ENCODE measurements around the gene CPNE7. TPM values are rescaled to one million over a fixed set of nuclear protein-coding genes. Genes with fewer than 3 reads are reported as not detected.

CPNE7 gene
- total and polyA plus RNA-seq, 2 of the 13 experiments (the other 11 are each of a cell fraction or from before 2014, with no cell fraction given): 0.59 TPM; not detected in 1

DNA sequence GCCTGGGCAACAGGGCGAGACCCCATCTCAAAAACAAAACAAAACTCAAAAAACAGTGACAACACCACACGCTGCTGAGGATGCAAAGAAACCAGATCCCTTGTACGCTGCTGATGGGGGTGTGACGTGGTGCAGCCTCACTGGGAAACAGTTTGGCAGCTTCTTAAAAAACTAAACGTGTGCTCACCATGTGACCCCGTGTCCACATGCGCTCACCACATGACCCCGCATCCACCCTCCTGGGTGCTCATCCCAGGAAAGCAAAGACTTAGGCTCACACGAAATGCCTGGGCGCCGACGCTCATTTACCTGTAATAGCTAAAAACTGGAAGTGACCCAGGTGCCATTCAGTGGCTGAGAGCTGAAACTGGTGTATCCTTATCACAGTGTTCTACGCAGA lies 35.0 kb upstream of the CPNE7 start:
- in situ Hi-C loops (cut with HindIII; ENCODE audit: extremely low pct_ligation_motif_present, low pct_unique_long_range_greater_than_20kb): no loop called here
- intact Hi-C loops (cut with micrococcal nuclease; ENCODE audit: unreplicated experiment): no loop called here
- H3K79me2 ChIP-seq (ENCODE audit: insufficient read depth, low read length): no peaks in the 10 kb centered on the region
- POLR2A ChIA-PET: no interaction called here
- no peak overlapping the region for H2AFZ ChIP-seq (ENCODE audit: low read length)
- peaks cover 23 to 31% of the 10 kb centered on the region in 2 experiments for H3K36me3 ChIP-seq (replicated peaks in 1 of 2; ENCODE audit: control insufficient read depth in 1 of 2, insufficient read depth in 2 of 2, low read length in 2 of 2)
- CTCF ChIA-PET (ENCODE audit: low intra/inter-chr PET ratio, low total read pairs): no interaction called here
- no peaks in the 10 kb centered on the region for H3K9me3 ChIP-seq (ENCODE audit: low read length)
- no peak overlapping the region for H3K27ac ChIP-seq (ENCODE audit: extremely low read length, insufficient read depth, low read length)
- peaks cover 3% of the 10 kb centered on the region; the same call in 1 of the 2 replicates for H4K20me1 ChIP-seq (ENCODE audit: insufficient read depth, low read length)
- no peak overlapping the region for H3K4me3 ChIP-seq (replicated peaks in 1 of 3; ENCODE audit: insufficient read depth in 1 of 3, low read depth in 2 of 3, low read length in 3 of 3)
- TF ChIP-seq ZFP36L1 (CRISPR knock-in tag; IDR thresholded peaks at IDR 0.05) (no peak), ELF1 (CRISPR knock-in tag; IDR thresholded peaks at IDR 0.05) (no peak), YEATS2 (CRISPR knock-in tag; IDR thresholded peaks at IDR 0.05; ENCODE audit: borderline replicate concordance) (no peak), MAFK (conservative IDR thresholded peaks at IDR 0.05 in 1 of 2, IDR thresholded peaks at IDR 0.05 in 1 of 2; ENCODE audit: low read length in 2 of 2) (no peak), RAD21 (CRISPR knock-in tag; IDR thresholded peaks at IDR 0.05) (no peak), YEATS4 (CRISPR knock-in tag; IDR thresholded peaks at IDR 0.05; ENCODE audit: borderline replicate concordance) (no peak), AHR (CRISPR knock-in tag; IDR thresholded peaks at IDR 0.05) (no peak), ZNF776 (CRISPR knock-in tag; IDR thresholded peaks at IDR 0.05) (no peak), ZNF263 (CRISPR knock-in tag; IDR thresholded peaks at IDR 0.05) (no peak)
- TF ChIP-seq, protein P1, sequence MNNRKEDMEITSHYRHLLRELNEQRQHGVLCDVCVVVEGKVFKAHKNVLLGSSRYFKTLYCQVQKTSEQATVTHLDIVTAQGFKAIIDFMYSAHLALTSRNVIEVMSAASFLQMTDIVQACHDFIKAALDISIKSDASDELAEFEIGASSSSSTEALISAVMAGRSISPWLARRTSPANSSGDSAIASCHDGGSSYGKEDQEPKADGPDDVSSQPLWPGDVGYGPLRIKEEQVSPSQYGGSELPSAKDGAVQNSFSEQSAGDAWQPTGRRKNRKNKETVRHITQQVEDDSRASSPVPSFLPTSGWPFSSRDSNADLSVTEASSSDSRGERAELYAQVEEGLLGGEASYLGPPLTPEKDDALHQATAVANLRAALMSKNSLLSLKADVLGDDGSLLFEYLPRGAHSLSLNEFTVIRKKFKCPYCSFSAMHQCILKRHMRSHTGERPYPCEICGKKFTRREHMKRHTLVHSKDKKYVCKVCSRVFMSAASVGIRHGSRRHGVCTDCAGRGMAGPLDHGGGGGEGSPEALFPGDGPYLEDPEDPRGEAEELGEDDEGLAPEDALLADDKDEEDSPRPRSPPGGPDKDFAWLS (CRISPR knock-in tag; IDR thresholded peaks at IDR 0.05; ENCODE audit: borderline replicate concordance): no peak
- TF ChIP-seq, protein P2, sequence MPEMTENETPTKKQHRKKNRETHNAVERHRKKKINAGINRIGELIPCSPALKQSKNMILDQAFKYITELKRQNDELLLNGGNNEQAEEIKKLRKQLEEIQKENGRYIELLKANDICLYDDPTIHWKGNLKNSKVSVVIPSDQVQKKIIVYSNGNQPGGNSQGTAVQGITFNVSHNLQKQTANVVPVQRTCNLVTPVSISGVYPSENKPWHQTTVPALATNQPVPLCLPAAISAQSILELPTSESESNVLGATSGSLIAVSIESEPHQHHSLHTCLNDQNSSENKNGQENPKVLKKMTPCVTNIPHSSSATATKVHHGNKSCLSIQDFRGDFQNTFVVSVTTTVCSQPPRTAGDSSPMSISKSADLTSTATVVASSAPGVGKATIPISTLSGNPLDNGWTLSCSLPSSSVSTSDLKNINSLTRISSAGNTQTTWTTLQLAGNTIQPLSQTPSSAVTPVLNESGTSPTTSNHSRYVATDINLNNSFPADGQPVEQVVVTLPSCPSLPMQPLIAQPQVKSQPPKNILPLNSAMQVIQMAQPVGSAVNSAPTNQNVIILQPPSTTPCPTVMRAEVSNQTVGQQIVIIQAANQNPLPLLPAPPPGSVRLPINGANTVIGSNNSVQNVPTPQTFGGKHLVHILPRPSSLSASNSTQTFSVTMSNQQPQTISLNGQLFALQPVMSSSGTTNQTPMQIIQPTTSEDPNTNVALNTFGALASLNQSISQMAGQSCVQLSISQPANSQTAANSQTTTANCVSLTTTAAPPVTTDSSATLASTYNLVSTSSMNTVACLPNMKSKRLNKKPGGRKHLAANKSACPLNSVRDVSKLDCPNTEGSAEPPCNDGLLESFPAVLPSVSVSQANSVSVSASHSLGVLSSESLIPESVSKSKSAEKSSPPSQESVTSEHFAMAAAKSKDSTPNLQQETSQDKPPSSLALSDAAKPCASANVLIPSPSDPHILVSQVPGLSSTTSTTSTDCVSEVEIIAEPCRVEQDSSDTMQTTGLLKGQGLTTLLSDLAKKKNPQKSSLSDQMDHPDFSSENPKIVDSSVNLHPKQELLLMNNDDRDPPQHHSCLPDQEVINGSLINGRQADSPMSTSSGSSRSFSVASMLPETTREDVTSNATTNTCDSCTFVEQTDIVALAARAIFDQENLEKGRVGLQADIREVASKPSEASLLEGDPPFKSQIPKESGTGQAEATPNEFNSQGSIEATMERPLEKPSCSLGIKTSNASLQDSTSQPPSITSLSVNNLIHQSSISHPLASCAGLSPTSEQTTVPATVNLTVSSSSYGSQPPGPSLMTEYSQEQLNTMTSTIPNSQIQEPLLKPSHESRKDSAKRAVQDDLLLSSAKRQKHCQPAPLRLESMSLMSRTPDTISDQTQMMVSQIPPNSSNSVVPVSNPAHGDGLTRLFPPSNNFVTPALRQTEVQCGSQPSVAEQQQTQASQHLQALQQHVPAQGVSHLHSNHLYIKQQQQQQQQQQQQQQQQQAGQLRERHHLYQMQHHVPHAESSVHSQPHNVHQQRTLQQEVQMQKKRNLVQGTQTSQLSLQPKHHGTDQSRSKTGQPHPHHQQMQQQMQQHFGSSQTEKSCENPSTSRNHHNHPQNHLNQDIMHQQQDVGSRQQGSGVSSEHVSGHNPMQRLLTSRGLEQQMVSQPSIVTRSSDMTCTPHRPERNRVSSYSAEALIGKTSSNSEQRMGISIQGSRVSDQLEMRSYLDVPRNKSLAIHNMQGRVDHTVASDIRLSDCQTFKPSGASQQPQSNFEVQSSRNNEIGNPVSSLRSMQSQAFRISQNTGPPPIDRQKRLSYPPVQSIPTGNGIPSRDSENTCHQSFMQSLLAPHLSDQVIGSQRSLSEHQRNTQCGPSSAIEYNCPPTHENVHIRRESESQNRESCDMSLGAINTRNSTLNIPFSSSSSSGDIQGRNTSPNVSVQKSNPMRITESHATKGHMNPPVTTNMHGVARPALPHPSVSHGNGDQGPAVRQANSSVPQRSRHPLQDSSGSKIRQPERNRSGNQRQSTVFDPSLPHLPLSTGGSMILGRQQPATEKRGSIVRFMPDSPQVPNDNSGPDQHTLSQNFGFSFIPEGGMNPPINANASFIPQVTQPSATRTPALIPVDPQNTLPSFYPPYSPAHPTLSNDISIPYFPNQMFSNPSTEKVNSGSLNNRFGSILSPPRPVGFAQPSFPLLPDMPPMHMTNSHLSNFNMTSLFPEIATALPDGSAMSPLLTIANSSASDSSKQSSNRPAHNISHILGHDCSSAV (CRISPR knock-in tag; IDR thresholded peaks at IDR 0.05; ENCODE audit: borderline replicate concordance): no peak
- WGBS (ENCODE audit: low lambda C conversion rate): 97% methylated on average over 13 of the region's 13 CpGs
- FAIRE-seq (no peak), DNase-seq (ENCODE audit: low spot score) (no peak), ATAC-seq (no peak)
- H3K27me3 ChIP-seq (ENCODE audit: control insufficient read depth in 1 of 2, insufficient read depth in 2 of 2, low read length in 2 of 2): no peaks in the 10 kb centered on the region; a peak in 1 of 5 replicates
- H3K9ac ChIP-seq (ENCODE audit: insufficient read depth, low read depth, low read length): no peak overlapping the region
- peaks cover 22% of the 10 kb centered on the region for H3K4me1 ChIP-seq (ENCODE audit: insufficient read depth, low read length)
- no peak overlapping the region for H3K4me2 ChIP-seq (ENCODE audit: low read depth, low read length)
- BruUV-seq (replicated peaks): no TSS peak

Measured in HepG2 (cell line).